Activated T-cell treated with anti-CD3 and anti-CD28 coated beads, Interleukin-2, amount 50 U/mL, for 24 hours (primary cell): ENCODE results near the gene CYSTM1.

Source experiments
- DNase-seq: peaks from one replicate; pipeline ENCODE4 v3.0.0-alpha.2; 2020
- H3K27ac Mint-ChIP-seq: 2 replicates; pipeline ENCODE4 v1.8.0; 2020; ENCODE audit warnings: mild to moderate bottlenecking, mixed read lengths
- H3K27me3 Mint-ChIP-seq: 2 replicates; pipeline ENCODE4 v1.8.0; 2020; ENCODE audit warnings: mixed read lengths
- H3K36me3 Mint-ChIP-seq: 2 replicates; pipeline ENCODE4 v1.8.0; 2020; ENCODE audit warnings: low read depth, mixed read lengths
- H3K4me1 Mint-ChIP-seq: 2 replicates; pipeline ENCODE4 v1.8.0; 2020; ENCODE audit warnings: low read depth, mixed read lengths
- H3K4me3 Mint-ChIP-seq: 2 replicates; pipeline ENCODE4 v1.8.0; 2020; ENCODE audit warnings: mild to moderate bottlenecking, moderate library complexity, mixed read lengths
- H3K9me3 Mint-ChIP-seq: 2 replicates; pipeline ENCODE4 v1.8.0; 2020; ENCODE audit warnings: mixed read lengths

The CYSTM1 gene

GRCh38 chr5:140178482-140179116 lies 3.6 kb downstream of the CYSTM1 start:
- H3K9me3 Mint-ChIP-seq: no peaks in the 10 kb centered on the region
- H3K4me3 Mint-ChIP-seq: no peak overlapping the region
- no peak for DNase-seq
- peaks cover 5% of the 10 kb centered on the region for H3K27me3 Mint-ChIP-seq
- no peak overlapping the region for H3K27ac Mint-ChIP-seq
- peaks cover 19% of the 10 kb centered on the region for H3K4me1 Mint-ChIP-seq
- peaks cover 7% of the 10 kb centered on the region for H3K36me3 Mint-ChIP-seq

DNA sequence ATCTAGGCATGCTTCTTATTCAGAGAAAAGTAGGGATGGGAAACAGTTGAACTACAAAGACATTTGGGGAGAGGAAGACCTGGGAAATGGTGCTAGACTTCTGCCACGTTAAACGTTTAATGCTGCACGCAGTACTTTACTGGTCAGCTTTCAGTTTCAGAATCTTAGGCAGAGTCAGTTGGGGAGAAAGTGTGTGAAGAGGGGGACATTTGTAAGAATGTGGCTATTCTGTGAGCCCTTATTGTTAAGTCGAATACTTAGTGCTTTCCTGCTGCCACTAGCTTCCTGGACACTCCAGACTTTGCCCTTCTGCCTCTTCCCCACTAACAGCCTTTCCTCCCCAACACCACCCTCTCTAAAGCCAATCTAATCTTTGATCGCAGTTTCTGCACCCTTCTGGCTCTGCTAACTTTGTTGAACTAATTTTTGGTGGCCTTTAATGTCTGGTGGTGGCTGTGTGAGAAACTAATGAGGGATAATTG lies 6.1 kb downstream of the CYSTM1 start:
- Mint-ChIP-seq H3K4me1 (peaks cover 3% of the 10 kb centered on the region), H3K27me3 (no peaks in the 10 kb centered on the region), H3K4me3 (no peak overlapping the region), H3K27ac (no peak overlapping the region), H3K9me3 (no peaks in the 10 kb centered on the region), H3K36me3 (no peaks in the 10 kb centered on the region)
- no peak for DNase-seq

DNA sequence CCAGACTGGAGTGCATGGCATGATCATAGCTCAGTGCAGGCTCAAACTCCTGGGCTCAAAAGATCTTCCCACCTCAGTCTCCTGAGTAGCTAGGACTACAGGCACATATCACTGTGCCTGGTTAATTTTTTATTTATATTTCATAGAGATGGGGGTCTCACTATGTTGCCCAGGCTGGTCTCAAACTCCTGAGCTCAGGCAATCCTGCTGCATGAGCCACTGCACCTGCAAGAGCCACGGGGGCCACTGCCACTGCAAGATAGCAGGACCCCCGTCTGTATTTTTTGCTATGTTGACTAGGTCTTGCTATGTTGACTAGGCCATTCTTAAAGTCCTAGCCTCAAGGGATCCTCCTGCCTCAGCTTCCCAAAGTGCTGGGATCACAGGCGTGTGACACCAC lies 6.5 kb downstream of the CYSTM1 start:
- H3K4me3 Mint-ChIP-seq: no peak overlapping the region
- H3K27ac Mint-ChIP-seq: no peak overlapping the region
- no peaks in the 10 kb centered on the region for H3K9me3 Mint-ChIP-seq
- no peaks in the 10 kb centered on the region for H3K27me3 Mint-ChIP-seq
- DNase-seq: no peak
- no peaks in the 10 kb centered on the region for H3K36me3 Mint-ChIP-seq
- peaks cover 2% of the 10 kb centered on the region for H3K4me1 Mint-ChIP-seq

- H3K4me1 Mint-ChIP-seq: peaks cover 2% of the 10 kb centered on the region
- H3K27me3 Mint-ChIP-seq: no peaks in the 10 kb centered on the region
- no peak overlapping the region for H3K4me3 Mint-ChIP-seq
- no peaks in the 10 kb centered on the region for H3K36me3 Mint-ChIP-seq
- DNase-seq: no peak
- no peak overlapping the region for H3K27ac Mint-ChIP-seq
- no peaks in the 10 kb centered on the region for H3K9me3 Mint-ChIP-seq
These were observed 7.2 kb downstream of the CYSTM1 start for GRCh38 chr5:140182075-140182711.

DNA sequence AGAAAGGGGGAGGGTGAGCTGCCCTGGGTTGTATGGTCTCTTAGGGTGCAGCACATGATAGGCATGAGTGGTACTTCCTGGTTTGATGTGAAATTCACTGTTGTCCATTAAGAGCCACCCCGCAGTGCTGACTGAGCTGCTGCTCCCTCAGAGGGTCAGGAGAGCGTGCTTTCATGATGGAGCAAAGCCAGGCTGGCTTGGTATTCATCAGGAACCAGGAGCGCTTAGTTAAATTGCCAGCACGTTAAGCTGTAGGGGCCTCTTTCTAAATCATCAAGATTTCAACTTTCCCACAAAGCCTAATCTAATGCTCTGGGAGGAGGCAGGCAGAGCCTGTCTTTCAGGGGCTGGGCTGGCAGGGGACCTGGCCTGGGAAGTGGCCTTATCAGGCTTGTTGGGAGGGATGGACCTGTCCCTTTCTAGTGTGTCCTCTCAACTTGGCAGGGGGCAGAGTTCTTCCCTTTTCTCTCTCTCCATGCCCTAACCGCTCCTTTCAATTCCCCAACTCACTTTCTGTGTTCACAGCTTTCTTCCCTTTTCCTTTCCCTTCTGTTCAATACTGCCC lies 7.9 kb downstream of the CYSTM1 start:
- no peaks in the 10 kb centered on the region for H3K36me3 Mint-ChIP-seq
- peaks cover 2% of the 10 kb centered on the region for H3K4me1 Mint-ChIP-seq
- no peak overlapping the region for H3K4me3 Mint-ChIP-seq
- no peak for DNase-seq
- no peak overlapping the region for H3K27ac Mint-ChIP-seq
- no peaks in the 10 kb centered on the region for H3K9me3 Mint-ChIP-seq
- H3K27me3 Mint-ChIP-seq: no peaks in the 10 kb centered on the region

- H3K4me1 Mint-ChIP-seq: peaks cover 2% of the 10 kb centered on the region
- H3K4me3 Mint-ChIP-seq: no peak overlapping the region
- H3K27ac Mint-ChIP-seq: no peak overlapping the region
- no peak for DNase-seq
- peaks cover 5% of the 10 kb centered on the region for H3K9me3 Mint-ChIP-seq
- H3K36me3 Mint-ChIP-seq: no peaks in the 10 kb centered on the region
- H3K27me3 Mint-ChIP-seq: no peaks in the 10 kb centered on the region
These were observed 10.4 kb downstream of the CYSTM1 start for GRCh38 chr5:140185409-140185808.

DNA sequence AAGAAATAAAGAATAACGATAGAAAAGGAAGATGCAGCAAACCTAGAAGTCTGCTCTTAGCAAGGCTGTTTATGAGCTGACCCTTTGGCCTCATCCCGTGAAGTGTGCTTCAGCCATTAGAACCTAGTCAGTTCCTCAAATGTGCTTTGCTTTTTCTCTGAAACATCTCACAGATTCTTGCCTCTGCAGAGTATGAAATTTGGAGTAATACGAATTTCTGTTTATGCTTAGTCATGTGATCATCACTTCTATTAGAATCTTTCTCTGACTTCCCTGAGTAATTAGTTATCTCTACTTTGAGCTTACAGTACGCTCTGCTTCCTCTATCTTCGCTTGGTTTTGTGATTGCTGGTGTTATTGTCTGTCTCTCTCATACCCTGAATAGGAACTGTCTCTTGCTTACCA lies 11.3 kb downstream of the CYSTM1 start:
- no peaks in the 10 kb centered on the region for H3K27me3 Mint-ChIP-seq
- no peak overlapping the region for H3K4me3 Mint-ChIP-seq
- no peaks in the 10 kb centered on the region for H3K36me3 Mint-ChIP-seq
- H3K9me3 Mint-ChIP-seq: peaks cover 5% of the 10 kb centered on the region
- no peak for DNase-seq
- H3K4me1 Mint-ChIP-seq: no peaks in the 10 kb centered on the region
- H3K27ac Mint-ChIP-seq: no peak overlapping the region

DNA sequence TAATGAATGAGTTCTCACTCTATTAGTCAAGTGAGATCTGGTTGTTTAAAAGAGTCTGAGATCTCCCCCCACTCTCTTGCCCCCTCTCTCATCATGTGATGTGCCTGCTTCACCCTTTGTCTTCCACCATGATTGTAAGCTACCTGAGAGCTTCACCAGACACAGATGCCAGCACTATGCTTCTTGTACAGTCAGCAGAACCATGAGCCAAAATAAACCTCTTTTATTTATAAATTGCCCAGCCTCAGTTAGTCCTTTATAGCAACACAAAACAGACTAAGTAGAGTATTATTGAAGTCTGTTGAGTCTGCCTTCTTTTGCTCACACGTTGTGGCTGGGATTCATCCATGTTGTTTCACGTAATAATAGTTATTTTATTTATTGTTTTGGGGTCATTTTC lies 14.3 kb downstream of the CYSTM1 start:
- H3K27me3 Mint-ChIP-seq: no peaks in the 10 kb centered on the region
- DNase-seq: no peak
- no peak overlapping the region for H3K4me3 Mint-ChIP-seq

DNA sequence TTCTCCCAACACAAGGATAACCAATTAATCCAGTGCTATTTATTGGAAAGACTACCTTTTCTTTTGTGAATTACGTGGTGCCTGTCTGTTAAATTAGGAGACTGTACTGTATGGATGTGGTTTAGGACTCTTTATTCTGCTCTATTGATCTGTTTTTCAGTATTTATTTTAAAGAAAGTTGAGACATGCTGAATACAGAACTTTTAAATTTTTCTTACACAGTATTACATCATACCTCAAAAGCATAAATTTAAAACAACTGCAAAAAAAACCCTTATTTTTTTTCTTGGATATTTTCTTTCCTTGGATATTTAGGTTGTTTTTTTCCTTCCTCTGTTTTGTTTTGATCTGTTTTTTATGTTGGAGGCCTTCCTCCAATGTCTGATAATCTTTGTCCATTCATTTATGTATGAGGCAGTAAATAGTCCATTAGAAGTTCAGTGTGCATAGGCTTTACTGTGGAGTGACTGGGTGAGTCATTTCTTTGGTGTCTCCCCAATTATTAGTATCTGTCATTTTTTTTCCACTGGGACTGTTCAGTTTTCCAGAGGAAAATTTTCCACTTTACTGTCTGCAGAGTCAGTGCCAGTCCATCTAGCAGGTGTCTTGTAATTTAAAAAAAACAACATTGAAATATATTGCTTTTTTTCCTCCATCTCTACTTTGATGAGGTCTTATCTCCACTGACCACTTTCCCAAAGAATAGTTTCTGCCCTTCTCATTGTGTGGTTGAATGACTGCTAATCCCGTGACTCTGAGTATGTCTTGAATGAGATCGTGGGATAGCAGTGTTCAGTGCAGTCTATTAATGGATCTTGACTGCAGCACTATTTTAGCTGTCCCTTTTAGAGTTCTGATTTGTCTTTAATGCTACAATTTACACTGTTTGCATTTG lies 15.2 kb downstream of the CYSTM1 start:
- no peak overlapping the region for H3K4me3 Mint-ChIP-seq
- no peak overlapping the region for H3K27ac Mint-ChIP-seq
- no peaks in the 10 kb centered on the region for H3K27me3 Mint-ChIP-seq
- peaks cover 5% of the 10 kb centered on the region for H3K9me3 Mint-ChIP-seq
- H3K36me3 Mint-ChIP-seq: peaks cover 5% of the 10 kb centered on the region
- H3K4me1 Mint-ChIP-seq: no peaks in the 10 kb centered on the region
- DNase-seq: no peak

More for the DNA sequence above, 14.3 kb downstream of the CYSTM1 start:
- Mint-ChIP-seq H3K36me3 (no peaks in the 10 kb centered on the region), H3K4me1 (no peaks in the 10 kb centered on the region), H3K9me3 (peaks cover 5% of the 10 kb centered on the region), H3K27ac (no peak overlapping the region)

GRCh38 chr5:140190872-140191218 lies 15.9 kb downstream of the CYSTM1 start:
- DNase-seq: no peak
- Mint-ChIP-seq H3K27ac (no peak overlapping the region), H3K9me3 (peaks cover 5% of the 10 kb centered on the region), H3K4me3 (no peak overlapping the region), H3K36me3 (peaks cover 5% of the 10 kb centered on the region), H3K4me1 (no peaks in the 10 kb centered on the region), H3K27me3 (no peaks in the 10 kb centered on the region)

DNA sequence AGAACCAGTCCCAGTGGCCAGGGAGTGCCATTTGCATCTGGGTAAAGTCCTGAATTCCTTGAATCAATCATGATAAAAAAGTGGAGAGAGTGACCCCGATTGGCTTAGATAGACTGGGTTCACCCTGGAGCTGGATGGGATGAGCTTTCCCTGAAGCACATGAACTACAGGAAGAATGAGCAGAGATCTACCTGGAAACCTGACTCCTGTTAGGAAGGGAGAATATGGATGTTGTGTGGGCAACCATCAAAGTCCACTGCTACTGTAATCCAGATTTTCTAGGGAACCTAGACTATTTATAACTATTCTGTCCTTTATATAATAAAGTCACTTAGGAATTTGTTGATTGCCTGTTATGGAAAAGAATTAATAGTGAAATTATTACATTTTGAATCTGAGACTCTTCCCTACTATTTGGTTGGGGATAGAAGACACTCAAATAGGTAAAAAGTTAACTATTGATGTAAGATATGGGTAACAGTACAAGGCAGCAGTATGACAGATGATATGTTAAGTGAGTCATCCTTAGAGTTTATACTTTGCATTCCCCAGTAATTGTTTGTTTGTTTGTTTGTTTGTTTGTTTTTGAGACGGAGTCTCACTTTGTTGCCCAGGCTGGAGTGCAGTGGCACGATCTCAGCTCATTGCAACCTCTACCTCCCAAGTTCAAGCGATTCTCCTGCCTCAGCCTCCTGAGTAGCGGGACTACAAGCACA lies 17.9 kb downstream of the CYSTM1 start:
- no peak overlapping the region for H3K4me3 Mint-ChIP-seq
- no peaks in the 10 kb centered on the region for H3K4me1 Mint-ChIP-seq
- no peak overlapping the region for H3K27ac Mint-ChIP-seq
- no peak for DNase-seq
- H3K27me3 Mint-ChIP-seq: no peaks in the 10 kb centered on the region
- peaks cover 5% of the 10 kb centered on the region for H3K36me3 Mint-ChIP-seq
- H3K9me3 Mint-ChIP-seq: peaks cover 5% of the 10 kb centered on the region

DNA sequence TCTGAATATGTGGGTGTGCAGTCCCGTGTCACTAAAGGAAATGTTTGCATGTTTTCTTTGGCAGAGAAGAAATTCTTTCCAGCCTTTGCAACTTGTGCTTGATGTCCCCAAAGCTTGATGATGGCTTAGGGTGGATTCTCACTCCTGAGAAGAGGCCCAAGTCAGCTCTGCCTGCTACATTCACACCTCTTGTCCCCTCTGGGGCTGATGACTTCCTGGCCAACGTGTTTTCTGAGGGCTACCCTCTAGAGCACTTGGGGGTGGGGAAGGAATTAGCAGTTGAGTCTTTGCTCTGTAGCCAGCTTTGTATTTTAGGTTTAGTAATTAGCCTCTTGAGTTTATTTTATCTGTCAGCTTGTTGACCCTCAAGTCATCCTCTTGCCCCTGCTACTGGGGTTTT lies 19.7 kb downstream of the CYSTM1 start:
- Mint-ChIP-seq H3K36me3 (peaks cover 12% of the 10 kb centered on the region), H3K9me3 (no peaks in the 10 kb centered on the region), H3K4me1 (no peaks in the 10 kb centered on the region), H3K27me3 (no peaks in the 10 kb centered on the region), H3K4me3 (no peak overlapping the region), H3K27ac (no peak overlapping the region)
- DNase-seq: no peak

GRCh38 chr5:140196115-140196814 lies 21.3 kb downstream of the CYSTM1 start:
- Mint-ChIP-seq H3K27me3 (no peaks in the 10 kb centered on the region), H3K9me3 (no peaks in the 10 kb centered on the region), H3K27ac (no peak overlapping the region), H3K4me1 (no peaks in the 10 kb centered on the region), H3K4me3 (no peak overlapping the region), H3K36me3 (peaks cover 16% of the 10 kb centered on the region)
- no peak for DNase-seq

GRCh38 chr5:140197023-140197422 lies 22.0 kb downstream of the CYSTM1 start:
- DNase-seq: no peak
- Mint-ChIP-seq H3K27me3 (no peaks in the 10 kb centered on the region), H3K27ac (no peak overlapping the region), H3K4me3 (no peak overlapping the region), H3K4me1 (no peaks in the 10 kb centered on the region), H3K9me3 (no peaks in the 10 kb centered on the region), H3K36me3 (peaks cover 16% of the 10 kb centered on the region)
